ENCODE data around the gene OGT. TPM values are rescaled to one million over a fixed set of nuclear protein-coding genes. Genes with fewer than 3 reads are reported as not detected.

Gene OGT
- polyA plus RNA-seq, 3 donors, result 11.7 to 310 (median 14.0) TPM

DNA sequence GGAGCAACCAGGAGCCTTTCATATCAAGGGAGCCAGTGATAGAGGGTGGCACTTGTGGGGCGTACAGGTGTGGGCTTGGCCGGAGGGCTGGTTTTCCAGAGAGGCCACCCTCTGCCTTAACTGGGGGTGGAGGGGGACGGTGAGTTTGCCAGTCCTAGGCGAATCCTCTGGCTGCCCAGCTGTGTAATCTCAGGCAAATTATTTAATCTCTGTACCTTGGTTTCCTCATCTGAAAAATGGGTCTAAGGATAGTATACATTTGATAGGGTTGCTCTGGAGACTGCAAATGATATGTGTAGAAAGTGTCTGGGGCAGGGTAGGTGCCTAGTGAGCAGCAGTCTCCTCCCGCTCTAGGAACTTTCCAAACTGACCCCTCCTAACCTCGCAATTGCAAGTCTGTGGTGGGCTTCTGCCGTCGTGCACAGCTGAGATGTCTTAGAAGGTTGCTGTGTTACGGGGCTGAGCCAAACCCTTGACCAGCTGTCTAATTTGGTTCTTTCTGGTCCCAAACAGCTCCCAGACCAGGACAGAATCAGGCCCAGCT is 89.2 kb downstream of the OGT start:
- no peak overlapping the region for H3K27ac ChIP-seq (ENCODE audit: low read depth in 1 of 2, low read length in 2 of 2)
- no peak overlapping the region for H3K4me3 Mint-ChIP-seq
- no peak overlapping the region for H2AFZ ChIP-seq (ENCODE audit: insufficient read depth, low read depth, low read length, poor library complexity, severe bottlenecking)
- H3K4me1 Mint-ChIP-seq, result peaks cover 19% of the 10 kb centered on the region
- no peak for TF ChIP-seq CTCF (IDR thresholded peaks at IDR 0.05)
- no peak overlapping the region for H3K4me2 ChIP-seq (replicated peaks; ENCODE audit: extremely low read depth, low read length, poor library complexity, severe bottlenecking)
- H3K36me3 Mint-ChIP-seq, result no peaks in the 10 kb centered on the region
- H3K79me2 ChIP-seq (ENCODE audit: insufficient read depth, low read length), result no peaks in the 10 kb centered on the region
- H3K4me3 ChIP-seq (replicated peaks in 1 of 3; ENCODE audit: low read depth in 2 of 3, low read length in 3 of 3), result no peak overlapping the region
- intact Hi-C loops (cut with micrococcal nuclease), result no loop called here
- 88% methylated on average over 1 of the region's 9 CpGs for WGBS (ENCODE audit: insufficient coverage)
- no peak overlapping the region for H3K27ac Mint-ChIP-seq
- H3K9ac ChIP-seq (ENCODE audit: insufficient read depth, low read length, poor library complexity, severe bottlenecking), result no peak overlapping the region
- peaks cover 18 to 20% of the 10 kb centered on the region in 2 donors for H3K4me1 ChIP-seq (ENCODE audit: control insufficient read depth in 1 of 2, insufficient read depth in 2 of 2, low read length in 2 of 2)
- H3K9me3 ChIP-seq (replicated peaks in 1 of 2; ENCODE audit: control insufficient read depth in 1 of 2, insufficient read depth in 1 of 2, low read length in 2 of 2), result no peaks in the 10 kb centered on the region
- peaks cover 0 to 5% (median 0%) of the 10 kb centered on the region in 3 donors for H3K27me3 Mint-ChIP-seq (ENCODE audit: low read depth in 3 of 3)
- no peaks in the 10 kb centered on the region for H3K27me3 ChIP-seq (ENCODE audit: control insufficient read depth in 2 of 2, insufficient read depth in 2 of 2, low read length in 2 of 2)
- DNase-seq, result no peak
- H3K9me3 Mint-ChIP-seq, result peaks cover 0 to 2% (median 0%) of the 10 kb centered on the region in 7 donors
- H3K36me3 ChIP-seq (replicated peaks in 1 of 2; ENCODE audit: control insufficient read depth in 1 of 2, insufficient read depth in 2 of 2, low read length in 2 of 2), result no peaks in the 10 kb centered on the region
- no peaks in the 10 kb centered on the region for H4K20me1 ChIP-seq (ENCODE audit: insufficient read depth, low read length)

DNA sequence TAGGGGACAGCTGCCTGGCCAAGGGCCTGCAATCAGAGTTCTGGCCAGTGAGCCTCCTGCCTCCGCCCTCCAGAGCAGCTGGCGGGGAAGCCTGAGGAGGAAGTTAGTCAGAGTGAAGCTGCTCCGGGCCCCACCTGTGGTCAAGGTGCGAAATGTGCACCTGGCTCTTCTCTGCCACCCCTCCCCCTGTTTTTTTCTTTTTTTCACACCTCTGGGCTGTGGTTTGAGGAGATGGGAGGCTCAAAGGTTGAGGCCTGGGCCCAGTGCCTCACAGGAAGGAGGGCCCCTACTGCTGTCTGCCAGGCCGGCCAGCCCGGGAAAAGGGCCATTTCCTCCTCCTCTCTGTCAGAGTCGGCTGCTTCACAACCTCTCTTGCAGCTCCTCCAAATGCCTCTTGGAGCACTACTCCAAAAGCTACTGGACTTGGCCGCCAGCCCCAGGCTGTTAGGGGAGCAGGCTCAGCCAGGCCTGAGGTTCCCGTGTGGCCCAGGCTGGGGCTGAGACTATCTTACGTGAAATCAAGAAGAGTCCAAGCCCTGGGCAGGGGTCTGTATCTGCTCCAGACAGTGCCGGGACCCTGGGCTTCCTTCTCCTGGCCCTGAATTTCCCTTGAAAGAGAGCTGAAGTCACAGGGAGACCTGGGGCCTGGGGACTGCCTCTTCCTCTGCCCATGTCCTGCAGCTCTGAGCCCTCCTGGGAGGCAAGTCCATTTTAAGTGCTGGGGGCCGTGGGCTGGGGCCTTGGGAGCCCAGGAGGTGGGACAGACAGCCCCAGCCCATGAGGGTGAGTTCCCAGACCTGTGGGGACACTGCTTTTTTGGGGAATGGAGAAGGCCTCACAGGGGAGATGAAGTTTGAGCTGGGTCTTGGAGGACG is 89.9 kb downstream of the OGT start:
- no peak overlapping the region for H2AFZ ChIP-seq (ENCODE audit: insufficient read depth, low read depth, low read length, poor library complexity, severe bottlenecking)
- peaks cover 0 to 2% (median 0%) of the 10 kb centered on the region in 7 donors for H3K9me3 Mint-ChIP-seq
- H3K79me2 ChIP-seq (ENCODE audit: insufficient read depth, low read length), result no peaks in the 10 kb centered on the region
- DNase-seq, result peak in 2 of 3 donors; percentile 3 to 7
- 46% methylated on average over 5 of the region's 13 CpGs for WGBS (ENCODE audit: insufficient coverage)
- intact Hi-C loops (cut with micrococcal nuclease), result no loop called here
- no peaks in the 10 kb centered on the region for H3K36me3 Mint-ChIP-seq
- no peak for TF ChIP-seq CTCF (IDR thresholded peaks at IDR 0.05)
- no peak overlapping the region for H3K4me3 ChIP-seq (replicated peaks in 1 of 3; ENCODE audit: low read depth in 2 of 3, low read length in 3 of 3)
- no peaks in the 10 kb centered on the region for H3K9me3 ChIP-seq (replicated peaks in 1 of 2; ENCODE audit: control insufficient read depth in 1 of 2, insufficient read depth in 1 of 2, low read length in 2 of 2)
- peak overlapping the region in 1 of 7 donors; percentile 69 for H3K27ac Mint-ChIP-seq
- H4K20me1 ChIP-seq (ENCODE audit: insufficient read depth, low read length), result no peaks in the 10 kb centered on the region
- H3K27ac ChIP-seq (ENCODE audit: low read depth in 1 of 2, low read length in 2 of 2), result no peak overlapping the region
- peaks cover 15% of the 10 kb centered on the region for H3K4me1 Mint-ChIP-seq
- peak overlapping the region in 1 of 2 donors; percentile 11 for H3K4me3 Mint-ChIP-seq
- peaks cover 0 to 7% (median 0%) of the 10 kb centered on the region in 3 donors for H3K27me3 Mint-ChIP-seq (ENCODE audit: low read depth in 3 of 3)
- H3K4me2 ChIP-seq (replicated peaks; ENCODE audit: extremely low read depth, low read length, poor library complexity, severe bottlenecking), result no peak overlapping the region
- peaks cover 15 to 19% of the 10 kb centered on the region in 2 donors for H3K4me1 ChIP-seq (ENCODE audit: control insufficient read depth in 1 of 2, insufficient read depth in 2 of 2, low read length in 2 of 2)
- no peaks in the 10 kb centered on the region for H3K36me3 ChIP-seq (replicated peaks in 1 of 2; ENCODE audit: control insufficient read depth in 1 of 2, insufficient read depth in 2 of 2, low read length in 2 of 2)
- no peak overlapping the region for H3K9ac ChIP-seq (ENCODE audit: insufficient read depth, low read length, poor library complexity, severe bottlenecking)
- no peaks in the 10 kb centered on the region for H3K27me3 ChIP-seq (ENCODE audit: control insufficient read depth in 2 of 2, insufficient read depth in 2 of 2, low read length in 2 of 2)
